ENCODE measurements around the gene MALSU1.

DNA sequence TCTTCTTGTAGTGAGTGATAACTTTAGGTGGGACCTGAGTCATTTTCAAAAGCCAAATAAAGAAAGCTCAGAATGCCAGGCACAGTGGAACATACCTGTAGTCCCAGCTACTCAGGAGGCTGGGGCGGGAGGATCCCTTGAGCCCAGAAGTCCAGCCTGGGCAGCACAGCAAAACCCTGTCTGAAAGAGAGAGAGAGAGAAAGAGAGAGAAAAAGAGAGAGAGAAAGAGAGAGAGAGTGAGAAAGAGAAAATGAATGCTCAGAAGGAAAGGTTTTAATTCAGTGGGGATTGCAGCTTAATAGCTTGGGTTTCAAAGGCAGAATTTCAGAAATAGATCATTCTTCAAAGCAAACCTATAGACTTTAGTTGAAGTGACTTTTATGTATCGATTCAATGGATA, 26.9 kb upstream of the MALSU1 start:
- TF ChIP-seq EZH2 (IDR thresholded peaks at IDR 0.05; ENCODE audit: low read length, missing control alignments) (no peak), CTCF (conservative IDR thresholded peaks at IDR 0.05 in 1 of 2, IDR thresholded peaks at IDR 0.05 in 1 of 2; ENCODE audit: low read depth in 1 of 2, low read length in 2 of 2) (no peak)

All from fibroblast of lung (primary cell).